ENCODE measurements around the gene STX10. TPM values are rescaled to one million over a fixed set of nuclear protein-coding genes. Genes with fewer than 3 reads are reported as not detected.
A peak's percentile ranks its signal among the peaks of the same experiment; 100 is the strongest.

Gene STX10
- total RNA-seq, 2 experiments from 2014 or later: 41.6 to 67.8 TPM

GRCh38 chr19:13176345-13176744 is 26.2 kb upstream of the STX10 start:
- no TSS peak for BruUV-seq (replicated peaks)
- H3K9me2 ChIP-seq (ENCODE audit: insufficient read depth, low read length): no peaks in the 10 kb centered on the region
- no peaks in the 10 kb centered on the region for H4K20me1 ChIP-seq (ENCODE audit: insufficient read depth, low read length)

GRCh38 chr19:13173139-13173737 is 23.1 kb upstream of the STX10 start:
- peaks cover 47% of the 10 kb centered on the region for H3K4me1 ChIP-seq (ENCODE audit: insufficient read depth, low read length, poor library complexity, severe bottlenecking)
- POLR2A ChIA-PET: no interaction called here
- no peaks in the 10 kb centered on the region for H3K9me2 ChIP-seq (ENCODE audit: insufficient read depth, low read length)
- CTCF ChIA-PET (ENCODE audit: unreplicated experiment): no interaction called here
- H4K20me1 ChIP-seq (ENCODE audit: insufficient read depth, low read length): no peaks in the 10 kb centered on the region
- peak overlapping the region; percentile 10 for H3K27ac ChIP-seq (ENCODE audit: low read depth, low read length, poor library complexity, severe bottlenecking)
- no TSS peak for BruUV-seq (replicated peaks)
- H2AFZ ChIP-seq (ENCODE audit: low read length): peak overlapping the region; percentile 25; the same call in 1 of the 2 replicates
- no peak for TF ChIP-seq EZH2phosphoT487 (IDR thresholded peaks at IDR 0.05; ENCODE audit: borderline replicate concordance, low read depth, low read length)
- TF ChIP-seq CTCF (conservative IDR thresholded peaks at IDR 0.05; ENCODE audit: low read length): no peak
- no peaks in the 10 kb centered on the region for H3K9me3 ChIP-seq (ENCODE audit: low read length)
- no peaks in the 10 kb centered on the region for H3K36me3 ChIP-seq (ENCODE audit: insufficient read depth, low read length)
- H3K79me2 ChIP-seq (ENCODE audit: insufficient read depth, low read depth, low read length): peaks cover 6% of the 10 kb centered on the region; the same call in 1 of the 2 replicates
- H3K4me3 ChIP-seq (ENCODE audit: low read depth, low read length, poor library complexity, severe bottlenecking): no peak overlapping the region
- no peak for DNase-seq (ENCODE audit: low spot score)
- intact Hi-C loops (cut with micrococcal nuclease; ENCODE audit: unreplicated experiment): no loop called here
- H3K4me2 ChIP-seq (ENCODE audit: low read length): peak overlapping the region; percentile 39

More at GRCh38 chr19:13176345-13176744, 26.2 kb upstream of the STX10 start:
- DNase-seq (ENCODE audit: low spot score): no peak
- no peak overlapping the region for H2AFZ ChIP-seq (ENCODE audit: low read length)
- no peaks in the 10 kb centered on the region for H3K36me3 ChIP-seq (ENCODE audit: insufficient read depth, low read length)
- no peak for TF ChIP-seq CTCF (conservative IDR thresholded peaks at IDR 0.05; ENCODE audit: low read length)
- no peak for TF ChIP-seq EZH2phosphoT487 (IDR thresholded peaks at IDR 0.05; ENCODE audit: borderline replicate concordance, low read depth, low read length)
- H3K4me2 ChIP-seq (ENCODE audit: low read length): no peak overlapping the region
- no peak overlapping the region for H3K27ac ChIP-seq (ENCODE audit: low read depth, low read length, poor library complexity, severe bottlenecking)
- POLR2A ChIA-PET: interaction anchor here (1.2 kb wide), 3 partner anchors 11 to 19 kb away, joined by 3 to 4 read pairs (median 3); no protein-coding TSS in a partner anchor
- CTCF ChIA-PET (ENCODE audit: unreplicated experiment): no interaction called here
- no peak overlapping the region for H3K4me3 ChIP-seq (ENCODE audit: low read depth, low read length, poor library complexity, severe bottlenecking)
- intact Hi-C loops (cut with micrococcal nuclease; ENCODE audit: unreplicated experiment): no loop called here
- no peaks in the 10 kb centered on the region for H3K79me2 ChIP-seq (ENCODE audit: insufficient read depth, low read depth, low read length)
- no peaks in the 10 kb centered on the region for H3K9me3 ChIP-seq (ENCODE audit: low read length)
- peaks cover 42% of the 10 kb centered on the region for H3K4me1 ChIP-seq (ENCODE audit: insufficient read depth, low read length, poor library complexity, severe bottlenecking)

Measured in OCI-LY7 (cell line).